HepG2 (cell line): ENCODE results near the gene SGPL1. TPM values are rescaled to one million over a fixed set of nuclear protein-coding genes. Genes with fewer than 3 reads are reported as not detected.
A peak's percentile ranks its signal among the peaks of the same experiment; 100 is the strongest.

Source experiments
- ATAC-seq: fragments of 200-7000 bp; cut with Tn5 transposase; 3 replicates; pipeline ENCODE4 v1.9.1; 2020; ENCODE audit warnings: mild to moderate bottlenecking, moderate library complexity
- BruUV-seq: library from RNA; stranded (reverse); fragments of 400-500 nt; replicated peaks from 2 replicates; lab custom pipeline; 2021; lab: Mats Ljungman, UMichigan
- CTCF ChIA-PET: fragments of 300-600 bp; formaldehyde crosslinking; extraction: SDS; loops from one replicate; lab custom pipeline; 2021; ENCODE audit warnings: low total read pairs, inconsistent platforms, low intra/inter-chr PET ratio; lab: Yijun Ruan, JAX
- POLR2A ChIA-PET: fragments of 350-600 bp; sonication (Branson Sonifier 250); formaldehyde crosslinking; loops from one replicate; lab custom pipeline; 2020; ENCODE audit warnings: antibody characterized with exemption, inconsistent platforms; lab: Yijun Ruan, JAX
- DNase-seq: peaks from one replicate; pipeline ENCODE4 v3.0.0-alpha.2; 2015; ENCODE audit warnings: low spot score
- FAIRE-seq: peaks from 3 replicates; lab custom pipeline; 2011; peaks lifted over from hg19 to GRCh38; lab: Jason Lieb, UNC
- H2AFZ ChIP-seq: one replicate; pipeline ENCODE4 v1.6.1; 2011; ENCODE audit warnings: low read length, inconsistent platforms
- H3K27ac ChIP-seq: fragments of 300-600 bp; 3 replicates; pipeline ENCODE4 v1.8.0; 2011; ENCODE audit warnings: mixed run types, mild to moderate bottlenecking, mixed read lengths, low read length, inconsistent platforms; ENCODE audit not compliant: insufficient read depth; ENCODE audit errors: extremely low read length
- H3K27me3 ChIP-seq, 2 experiments: fragments of 200-600 bp in 1 of 2; 2 replicates in 1 of 2; 3 replicates in 1 of 2; pipeline versions ENCODE4 v1.6.0 to v1.8.0; 2011; ENCODE audit warnings: low read length in 2 of 2, mild to moderate bottlenecking in 2 of 2, moderate library complexity in 2 of 2, inconsistent platforms in 1 of 2; ENCODE audit not compliant: insufficient read depth in 2 of 2, control insufficient read depth in 1 of 2
- H3K36me3 ChIP-seq, 2 experiments: fragments of 200-600 bp in 1 of 2; replicated peaks in 1 of 2; 2 replicates in 1 of 2; 3 replicates in 1 of 2; pipeline versions ENCODE4 v1.5.1 to v1.8.0; 2011; ENCODE audit warnings: low read length in 2 of 2, inconsistent platforms in 1 of 2; ENCODE audit not compliant: insufficient read depth in 2 of 2, control insufficient read depth in 1 of 2
- H3K4me1 ChIP-seq: 2 replicates; pipeline ENCODE4 v1.5.1; 2012; ENCODE audit warnings: low read length, inconsistent platforms; ENCODE audit not compliant: insufficient read depth
- H3K4me2 ChIP-seq: 2 replicates; pipeline ENCODE4 v1.6.0; 2011; ENCODE audit warnings: low read depth, low read length, inconsistent platforms
- H3K4me3 ChIP-seq, 3 experiments: fragments of 200-600 bp in 1 of 3; sonication (generic), shearing (Covaris generic) in 1 of 3; replicated peaks in 1 of 3; 2 replicates each; pipeline ENCODE4 v1.5.1; 2011 to 2016; ENCODE audit warnings: low read length in 3 of 3, inconsistent platforms in 2 of 3, low read depth in 2 of 3, mild to moderate bottlenecking in 2 of 3, control low read depth in 1 of 3, mixed read lengths in 1 of 3; ENCODE audit not compliant: insufficient read depth in 1 of 3
- H3K79me2 ChIP-seq: one replicate; pipeline ENCODE4 v1.6.1; 2011; ENCODE audit warnings: low read length, inconsistent platforms; ENCODE audit not compliant: insufficient read depth
- H3K9ac ChIP-seq: 2 replicates; pipeline ENCODE4 v1.6.0; 2011; ENCODE audit warnings: mild to moderate bottlenecking, low read depth, low read length, inconsistent platforms; ENCODE audit not compliant: insufficient read depth
- H3K9me3 ChIP-seq: 2 replicates; pipeline ENCODE4 v1.5.1; 2012; ENCODE audit warnings: mild to moderate bottlenecking, low read length
- H4K20me1 ChIP-seq: 2 replicates; pipeline ENCODE4 v1.6.0; 2011; ENCODE audit warnings: inconsistent platforms, mild to moderate bottlenecking, low read length, moderate library complexity; ENCODE audit not compliant: insufficient read depth
- ATM ChIP-seq: fragments of 450-650 bp; IDR thresholded peaks from 2 replicates; pipeline ENCODE4 v1.7.1; 2017; ENCODE audit warnings: mild to moderate bottlenecking, borderline replicate concordance
- DPF2 ChIP-seq: sonication (generic); formaldehyde crosslinking; IDR thresholded peaks from 2 replicates; pipeline ENCODE4 v1.4.0; 2020; ENCODE audit warnings: mild to moderate bottlenecking, low read depth, missing genetic modification reagents, borderline replicate concordance
- MAFF ChIP-seq: IDR thresholded peaks from 2 replicates; pipeline ENCODE4 v1.6.1; 2011; ENCODE audit warnings: low read depth, low read length, improper control_type of control experiment
- MAFK ChIP-seq, 2 experiments: IDR thresholded peaks in 1 of 2; conservative IDR thresholded peaks in 1 of 2; 2 replicates each; pipeline ENCODE4 v1.6.1; 2011; ENCODE audit warnings: improper control_type of control experiment in 2 of 2, low read length in 2 of 2
- PITX1 ChIP-seq: sonication (generic); formaldehyde crosslinking; IDR thresholded peaks from 2 replicates; pipeline ENCODE4 v1.5.1; 2020; ENCODE audit warnings: mild to moderate bottlenecking, missing genetic modification reagents
- ZNF773 ChIP-seq: sonication (generic); formaldehyde crosslinking; IDR thresholded peaks from 2 replicates; pipeline ENCODE4 v1.4.0; 2020; ENCODE audit warnings: missing genetic modification reagents, borderline replicate concordance
- WGBS: methylation state at CpG from one replicate; pipeline ENCODE4 v1.1.6; 2017; ENCODE audit warnings: low lambda C conversion rate; 5-methylcytosine and 5-hydroxymethylcytosine counted together
- in situ Hi-C: cut with HindIII; loops from 2 replicates; pipeline ENCODE4 v1.10.0; 2017; ENCODE audit warnings: low pct_unique_long_range_greater_than_20kb; ENCODE audit not compliant: extremely low pct_ligation_motif_present
- intact Hi-C: fragments of 100-400 bp; cut with micrococcal nuclease; formaldehyde crosslinking; loops from one replicate; pipeline ENCODE4 v1.10.0; 2022; ENCODE audit not compliant: unreplicated experiment
- polyA plus RNA-seq, 8 experiments: library from polyadenylated mRNA; depleted of rRNA in 3 of 8; stranded (reverse) in 7 of 8; unstranded in 1 of 8; fragments of >200 nt; fragmentation: Illumina TruSeq in 4 of 8; extraction: Trizol in 4 of 8; gene quantifications; 2 replicates each; pipeline versions ENCODE4 v1.2.1 to v1.2.3, GENCODE V29; 2011 to 2016; ENCODE audit warnings: low read depth in 4 of 8, missing spikeins in 1 of 8, mixed read lengths in 1 of 8; ENCODE audit not compliant: insufficient read depth in 1 of 8
- total RNA-seq, 5 experiments: library from RNA; depleted of rRNA; stranded (reverse); fragments of >200 nt; fragmentation: Illumina TruSeq; extraction: Trizol; gene quantifications; 2 replicates each; pipeline ENCODE4 v1.2.3, GENCODE V29; 2016; ENCODE audit warnings: low read depth in 1 of 5

SGPL1 gene
- total and polyA plus RNA-seq, 2 of the 13 experiments (the other 11 are each of a cell fraction or from before 2014, with no cell fraction given) = 17.6 to 25.0 TPM

DNA sequence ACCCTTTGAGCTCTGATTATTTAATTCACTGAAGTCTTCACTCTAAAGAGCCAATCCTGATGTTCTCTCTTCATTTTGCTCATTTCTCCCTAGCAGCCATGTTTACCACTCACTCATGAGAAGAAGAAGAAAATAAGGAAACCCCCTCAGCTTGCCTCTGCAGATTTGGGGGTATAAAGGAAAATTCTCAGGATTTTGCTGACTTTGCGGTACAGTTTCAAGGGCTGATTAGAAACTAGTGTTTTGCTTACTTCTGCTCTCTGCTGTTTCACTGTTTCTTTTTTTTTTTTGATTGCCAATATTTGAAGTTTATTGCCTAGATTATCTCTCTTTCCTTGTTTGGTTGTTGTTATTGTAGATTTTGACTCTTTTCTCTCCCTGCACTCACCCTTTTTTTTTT lies 49.2 kb downstream of the SGPL1 start:
- Histone ChIP-seq H2AFZ (no peak overlapping the region), H3K9me3 (no peaks in the 10 kb centered on the region), H4K20me1 (no peaks in the 10 kb centered on the region), H3K4me1 (0 out of 2 replicates have a peak, but pooled peaks cover 6% of the 10 kb centered on the region), H3K79me2 (no peaks in the 10 kb centered on the region), H3K27me3 (no peaks in the 10 kb centered on the region; a peak in 1 of 5 replicates), H3K4me2 (no peak overlapping the region), H3K27ac (no peak overlapping the region), H3K36me3 (peaks cover 0 to 6% of the 10 kb centered on the region in 2 experiments; a peak in 3 of 5 replicates), H3K9ac (no peak overlapping the region), H3K4me3 (no peak overlapping the region)
- TF ChIP-seq MAFK (conservative IDR thresholded peaks at IDR 0.05 in 1 of 2, IDR thresholded peaks at IDR 0.05 in 1 of 2; ENCODE audit: low read length in 2 of 2) (peak; percentile 87 to 93), ZNF773 (CRISPR knock-in tag) (no peak), MAFF (peak; percentile 90)
- ChIA-PET POLR2A (no interaction called here), CTCF (no interaction called here)
- FAIRE-seq (no peak), DNase-seq (no peak), ATAC-seq (no peak)
- BruUV-seq = no TSS peak
- 100% methylated on average over 1 of the region's 1 CpG for WGBS
- intact Hi-C loops (no loop called here), in situ Hi-C loops (no loop called here)

DNA sequence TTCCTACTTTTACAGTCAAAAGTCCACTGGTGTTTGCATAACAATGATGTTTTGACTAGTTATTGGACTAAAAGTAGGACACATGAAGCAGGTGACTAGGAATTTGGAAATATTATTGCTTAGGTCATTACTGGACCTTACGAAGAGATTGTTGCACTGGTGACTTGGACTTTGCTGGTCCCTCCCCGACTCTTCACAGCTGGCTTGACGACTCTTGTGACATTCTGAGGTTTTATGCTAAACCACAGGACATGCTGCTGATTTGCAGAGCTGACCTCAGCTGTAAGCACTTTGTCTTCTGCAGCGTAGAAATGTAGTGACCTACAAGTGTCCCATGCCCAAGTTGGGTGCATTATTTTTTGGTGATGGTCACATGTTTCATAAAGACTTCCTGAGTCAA lies 50.7 kb downstream of the SGPL1 start:
- no peak for FAIRE-seq
- CTCF ChIA-PET = no interaction called here
- TF ChIP-seq DPF2 = no peak
- no peak for TF ChIP-seq PITX1
- TF ChIP-seq ATM = no peak

More for the DNA sequence above, 50.7 kb downstream of the SGPL1 start:
- peaks cover 6 to 10% of the 10 kb centered on the region in 2 experiments; a peak in 3 of 5 replicates for H3K36me3 ChIP-seq
- no peak overlapping the region for H3K27ac ChIP-seq
- H3K9me3 ChIP-seq = no peaks in the 10 kb centered on the region
- no peak overlapping the region for H3K4me3 ChIP-seq
- H2AFZ ChIP-seq = no peak overlapping the region
- BruUV-seq = no TSS peak
- H3K4me1 ChIP-seq = 0 out of 2 replicates have a peak, but pooled peaks cover 6% of the 10 kb centered on the region
- H3K4me2 ChIP-seq = no peak overlapping the region
- H3K27me3 ChIP-seq = no peaks in the 10 kb centered on the region; a peak in 1 of 5 replicates
- ATAC-seq (no peak), DNase-seq (no peak)
- no peak overlapping the region for H3K9ac ChIP-seq
- intact Hi-C loops = no loop called here
- in situ Hi-C loops = no loop called here
- H3K79me2 ChIP-seq = no peaks in the 10 kb centered on the region
- no peaks in the 10 kb centered on the region for H4K20me1 ChIP-seq
- 94% methylated on average over 4 of the region's 4 CpGs for WGBS
- POLR2A ChIA-PET = no interaction called here
